Caco-2 (cell line): ENCODE results near the gene DQX1. TPM values are rescaled to one million over a fixed set of nuclear protein-coding genes. Genes with fewer than 3 reads are reported as not detected.
A peak's percentile ranks its signal among the peaks of the same experiment; 100 is the strongest.

ENCODE experiments used
- BruUV-seq: library from RNA; stranded (reverse); fragments of 400-500 nt; replicated peaks from 2 replicates; lab custom pipeline; 2021; lab: Mats Ljungman, UMichigan
- CTCF ChIA-PET: fragments of 300-600 bp; sonication (Branson Sonifier 250); formaldehyde crosslinking; loops from one replicate; lab custom pipeline; 2022; ENCODE audit warnings: antibody characterized with exemption; lab: Charles Lee
- POLR2A ChIA-PET: fragments of 300-600 bp; sonication (Branson Sonifier 250); formaldehyde crosslinking; loops from one replicate; lab custom pipeline; 2022; ENCODE audit warnings: antibody characterized with exemption; lab: Charles Lee
- DNase-seq, 2 experiments: peaks; one replicate each; pipeline versions ENCODE4 v3.0.0 to v3.0.0-alpha.2; 2020 to 2022
- H3K27me3 ChIP-seq: replicated peaks from 2 replicates; pipeline ENCODE4 v1.6.0; 2011; ENCODE audit warnings: low read length; ENCODE audit not compliant: control insufficient read depth, insufficient read depth
- H3K36me3 ChIP-seq: 2 replicates; pipeline ENCODE4 v1.5.1; 2011; ENCODE audit warnings: low read length; ENCODE audit not compliant: control insufficient read depth, insufficient read depth
- H3K4me1 ChIP-seq: fragments of 250-450 bp; sonication (Bioruptor Pico); 2 replicates; pipeline ENCODE4 v1.5.1; 2020; ENCODE audit warnings: mild to moderate bottlenecking
- H3K4me3 ChIP-seq: 2 replicates; pipeline ENCODE4 v1.5.1; 2011; ENCODE audit warnings: low read depth, mild to moderate bottlenecking, control low read depth, low read length
- H3K9me3 ChIP-seq: fragments of 250-450 bp; sonication (Bioruptor Pico); 2 replicates; pipeline ENCODE4 v1.5.1; 2020; ENCODE audit warnings: mild to moderate bottlenecking, moderate library complexity
- H3K27ac Mint-ChIP-seq: one replicate; pipeline ENCODE4 v1.8.0; 2022; ENCODE audit warnings: mixed read lengths; ENCODE audit not compliant: unreplicated experiment
- H3K27me3 Mint-ChIP-seq: one replicate; pipeline ENCODE4 v1.8.0; 2022; ENCODE audit warnings: mixed read lengths; ENCODE audit not compliant: insufficient read depth, unreplicated experiment
- H3K36me3 Mint-ChIP-seq: one replicate; pipeline ENCODE4 v1.8.0; 2022; ENCODE audit warnings: mild to moderate bottlenecking, mixed read lengths; ENCODE audit not compliant: insufficient read depth, unreplicated experiment
- H3K4me1 Mint-ChIP-seq: one replicate; pipeline ENCODE4 v1.8.0; 2022; ENCODE audit warnings: low read depth, mixed read lengths; ENCODE audit not compliant: unreplicated experiment
- H3K4me3 Mint-ChIP-seq: one replicate; pipeline ENCODE4 v1.8.0; 2022; ENCODE audit warnings: mild to moderate bottlenecking, moderate library complexity, mixed read lengths; ENCODE audit not compliant: unreplicated experiment
- H3K9me3 Mint-ChIP-seq: one replicate; pipeline ENCODE4 v1.8.0; 2022; ENCODE audit warnings: mixed read lengths; ENCODE audit not compliant: unreplicated experiment
- intact Hi-C: fragments of 100-400 bp; cut with micrococcal nuclease; formaldehyde crosslinking; loops from one replicate; pipeline ENCODE4 v1.10.0; 2022; ENCODE audit not compliant: unreplicated experiment
- total RNA-seq: library from RNA; stranded (reverse); gene quantifications from 2 replicates; pipeline ENCODE4 v1.2.3, GENCODE V29; 2022
- TF ChIP-seq, protein P1 (sequence below), 2 experiments: fragments of 200-600 bp in 1 of 2; IDR thresholded peaks; 1 replicate in 1 of 2; 2 replicates in 1 of 2; pipeline versions ENCODE4 v1.5.1 to v1.8.0; 2011 to 2022; ENCODE audit warnings: antibody characterized with exemption in 1 of 2, control low read depth in 1 of 2, inconsistent platforms in 1 of 2, low read depth in 1 of 2, low read length in 1 of 2, mild to moderate bottlenecking in 1 of 2, moderate library complexity in 1 of 2; ENCODE audit not compliant: insufficient read depth in 1 of 2, severe bottlenecking in 1 of 2, unreplicated experiment in 1 of 2

DQX1 gene
- total RNA-seq, 1 experiment from 2014 or later, result 0.50 TPM

DNA sequence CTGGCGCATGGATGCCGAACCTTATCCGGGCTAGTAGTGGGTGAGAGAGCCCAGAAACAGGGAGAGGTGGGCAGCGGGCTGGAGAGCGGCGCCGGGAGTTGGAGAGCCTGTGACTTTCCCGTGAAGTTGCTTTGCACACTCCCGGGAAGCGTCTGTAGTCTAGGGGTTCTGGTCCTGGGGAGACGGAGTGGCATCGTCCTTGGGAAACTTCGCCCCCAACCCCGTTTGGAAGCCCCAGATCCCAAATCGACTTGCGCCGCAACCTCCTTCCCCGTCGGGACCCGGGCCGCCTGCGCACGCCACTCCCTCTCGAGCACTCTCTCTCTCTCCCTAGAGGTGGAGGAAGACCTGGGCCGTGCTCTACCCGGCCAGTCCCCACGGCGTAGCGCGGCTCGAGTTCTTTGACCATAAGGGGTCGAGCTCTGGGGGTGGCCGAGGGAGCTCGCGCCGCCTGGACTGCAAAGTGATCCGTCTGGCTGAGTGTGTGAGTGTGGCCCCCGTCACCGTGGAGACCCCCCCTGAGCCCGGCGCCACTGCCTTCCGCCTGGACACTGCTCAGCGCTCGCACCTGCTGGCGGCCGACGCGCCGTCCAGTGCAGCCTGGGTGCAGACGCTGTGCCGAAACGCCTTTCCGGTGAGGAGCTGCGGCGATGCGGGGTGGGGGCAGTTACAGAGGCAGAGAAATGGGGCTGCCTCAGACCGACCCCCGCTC lies 28.9 kb upstream of the DQX1 start:
- Histone ChIP-seq H3K4me3 (no peak overlapping the region), H3K36me3 (no peaks in the 10 kb centered on the region; the same call in 1 of the 2 replicates), H3K9me3 (no peaks in the 10 kb centered on the region), H3K4me1 (peaks cover 28% of the 10 kb centered on the region), H3K27me3 (no peaks in the 10 kb centered on the region)
- ChIA-PET CTCF (no interaction called here), POLR2A (no interaction called here)
- TF ChIP-seq, protein P1, sequence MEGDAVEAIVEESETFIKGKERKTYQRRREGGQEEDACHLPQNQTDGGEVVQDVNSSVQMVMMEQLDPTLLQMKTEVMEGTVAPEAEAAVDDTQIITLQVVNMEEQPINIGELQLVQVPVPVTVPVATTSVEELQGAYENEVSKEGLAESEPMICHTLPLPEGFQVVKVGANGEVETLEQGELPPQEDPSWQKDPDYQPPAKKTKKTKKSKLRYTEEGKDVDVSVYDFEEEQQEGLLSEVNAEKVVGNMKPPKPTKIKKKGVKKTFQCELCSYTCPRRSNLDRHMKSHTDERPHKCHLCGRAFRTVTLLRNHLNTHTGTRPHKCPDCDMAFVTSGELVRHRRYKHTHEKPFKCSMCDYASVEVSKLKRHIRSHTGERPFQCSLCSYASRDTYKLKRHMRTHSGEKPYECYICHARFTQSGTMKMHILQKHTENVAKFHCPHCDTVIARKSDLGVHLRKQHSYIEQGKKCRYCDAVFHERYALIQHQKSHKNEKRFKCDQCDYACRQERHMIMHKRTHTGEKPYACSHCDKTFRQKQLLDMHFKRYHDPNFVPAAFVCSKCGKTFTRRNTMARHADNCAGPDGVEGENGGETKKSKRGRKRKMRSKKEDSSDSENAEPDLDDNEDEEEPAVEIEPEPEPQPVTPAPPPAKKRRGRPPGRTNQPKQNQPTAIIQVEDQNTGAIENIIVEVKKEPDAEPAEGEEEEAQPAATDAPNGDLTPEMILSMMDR (IDR thresholded peaks at IDR 0.05; ENCODE audit: insufficient read depth in 1 of 2, low read depth in 1 of 2, low read length in 1 of 2, severe bottlenecking in 1 of 2, unreplicated experiment in 1 of 2), result no peak
- no peaks in the 10 kb centered on the region for H3K27me3 Mint-ChIP-seq
- no peaks in the 10 kb centered on the region for H3K36me3 Mint-ChIP-seq
- no peaks in the 10 kb centered on the region for H3K9me3 Mint-ChIP-seq
- no peak overlapping the region for H3K27ac Mint-ChIP-seq
- BruUV-seq, result no TSS peak
- intact Hi-C loops, result no loop called here
- DNase-seq, result no peak
- no peak overlapping the region for H3K4me3 Mint-ChIP-seq
- H3K4me1 Mint-ChIP-seq, result peaks cover 17% of the 10 kb centered on the region

DNA sequence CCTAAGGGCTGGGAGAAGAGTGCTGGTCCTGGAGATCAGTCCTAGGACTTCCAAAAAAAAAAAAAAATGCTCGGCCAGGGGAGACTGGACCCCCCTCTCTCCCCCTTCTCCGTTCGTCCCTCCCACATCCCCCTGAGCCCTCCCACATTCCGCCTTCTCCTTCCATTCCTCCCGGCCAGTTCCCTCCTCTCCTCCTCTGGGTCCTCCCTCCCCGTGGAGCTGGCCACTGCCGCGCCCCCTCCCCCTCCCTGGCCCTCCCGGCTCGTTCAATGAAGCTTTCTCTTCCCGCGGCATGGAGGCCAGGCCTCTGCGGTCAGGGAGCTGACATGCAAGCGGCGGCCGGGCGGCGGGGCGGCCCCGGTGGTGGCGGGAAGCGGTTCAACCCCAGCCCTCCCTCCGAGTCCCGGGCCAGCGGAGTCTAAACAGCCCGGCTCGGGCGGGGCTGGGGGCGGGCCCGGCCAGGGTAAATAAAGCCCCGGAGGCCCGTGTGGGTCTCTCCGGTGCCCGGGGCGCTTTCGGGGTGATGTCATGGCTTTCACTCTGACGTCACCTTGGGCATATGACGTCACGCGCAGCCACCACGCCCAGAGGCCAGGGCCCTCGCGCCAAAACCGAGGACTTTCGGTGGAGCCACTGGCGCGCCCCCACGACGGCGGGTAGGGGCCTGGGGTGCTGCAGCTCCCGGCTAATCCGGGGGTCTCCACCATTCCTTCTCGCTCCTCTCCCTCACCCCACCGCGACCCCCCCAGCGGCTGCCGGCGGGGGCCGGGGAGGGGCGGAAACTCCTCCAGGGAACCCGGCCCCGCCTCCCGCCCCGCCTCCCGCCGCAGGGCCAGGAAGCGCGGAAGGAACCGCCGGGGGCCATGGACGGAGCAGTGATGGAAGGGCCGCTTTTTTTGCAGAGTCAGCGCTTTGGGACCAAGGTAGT lies 28.1 kb upstream of the DQX1 start, which contains the start of the genes DOK1 and LOXL3:
DOK1 (plus strand) TSS at position 829 of the 928 bp plus-strand sequence; CDS start at position 864, 35 bp downstream.
LOXL3 (minus strand) TSS at position 51 of the 928 bp plus-strand sequence. CDS start 1,308 bp downstream, outside the sequence.
- POLR2A ChIA-PET, result no interaction called here
- intact Hi-C loops, result no loop called here
- DNase-seq, result peak; percentile 60 to 75
- TF ChIP-seq, protein P1 (IDR thresholded peaks at IDR 0.05; ENCODE audit: insufficient read depth in 1 of 2, low read depth in 1 of 2, low read length in 1 of 2, severe bottlenecking in 1 of 2, unreplicated experiment in 1 of 2), result no peak
- H3K27me3 Mint-ChIP-seq, result no peaks in the 10 kb centered on the region
- no peaks in the 10 kb centered on the region for H3K9me3 ChIP-seq
- H3K4me1 Mint-ChIP-seq, result peaks cover 23% of the 10 kb centered on the region
- H3K9me3 Mint-ChIP-seq, result no peaks in the 10 kb centered on the region
- H3K36me3 Mint-ChIP-seq, result peaks cover 7% of the 10 kb centered on the region
- H3K27me3 ChIP-seq, result no peaks in the 10 kb centered on the region
- CTCF ChIA-PET, result interaction anchor here (0.5 to 0.6 kb wide), 2 partner anchors 35 to 103 kb away, joined by 3 to 5 read pairs; no protein-coding TSS in a partner anchor
- peaks cover 31% of the 10 kb centered on the region for H3K4me1 ChIP-seq
- H3K4me3 ChIP-seq, result peak within 1 kb of the TSS; percentile 34
- peak within 1 kb of the TSS; percentile 23 for H3K4me3 Mint-ChIP-seq
- H3K27ac Mint-ChIP-seq, result peak within 1 kb of the TSS; percentile 51
- BruUV-seq, result no TSS peak
- no peaks in the 10 kb centered on the region; the same call in 1 of the 2 replicates for H3K36me3 ChIP-seq
